ENCODE data around the gene ANKIB1.
"Not testable (repeated sequence)": the region's sequence is repeated elsewhere in the genome, so short reads cannot be mapped to it uniquely, and the experiment has no call there.

The ANKIB1 gene

GRCh38 chr7:92250603-92251002, 4.8 kb downstream of the ANKIB1 start:
- no peak for DNase-seq (ENCODE audit: low spot score)
- in situ Hi-C loops (cut with MboI; ENCODE audit: low pct_unique_long_range_greater_than_20kb, low sequenced_read_pairs, unreplicated experiment): no loop called here
- TF ChIP-seq CTCF (IDR thresholded peaks at IDR 0.05; ENCODE audit: extremely low read depth, insufficient read depth, missing control alignments): no peak

GRCh38 chr7:92251181-92251580, 5.4 kb downstream of the ANKIB1 start:
- in situ Hi-C loops (cut with MboI; ENCODE audit: low pct_unique_long_range_greater_than_20kb, low sequenced_read_pairs, unreplicated experiment): no loop called here

GRCh38 chr7:92253251-92253650, 7.5 kb downstream of the ANKIB1 start:
- no peak for DNase-seq (ENCODE audit: low spot score)
- in situ Hi-C loops (cut with MboI; ENCODE audit: low pct_unique_long_range_greater_than_20kb, low sequenced_read_pairs, unreplicated experiment): no loop called here
- no peak for TF ChIP-seq CTCF (IDR thresholded peaks at IDR 0.05; ENCODE audit: extremely low read depth, insufficient read depth, missing control alignments)

More at GRCh38 chr7:92251181-92251580, 5.4 kb downstream of the ANKIB1 start:
- TF ChIP-seq CTCF (IDR thresholded peaks at IDR 0.05; ENCODE audit: extremely low read depth, insufficient read depth, missing control alignments): no peak
- no peak for DNase-seq (ENCODE audit: low spot score)

DNA sequence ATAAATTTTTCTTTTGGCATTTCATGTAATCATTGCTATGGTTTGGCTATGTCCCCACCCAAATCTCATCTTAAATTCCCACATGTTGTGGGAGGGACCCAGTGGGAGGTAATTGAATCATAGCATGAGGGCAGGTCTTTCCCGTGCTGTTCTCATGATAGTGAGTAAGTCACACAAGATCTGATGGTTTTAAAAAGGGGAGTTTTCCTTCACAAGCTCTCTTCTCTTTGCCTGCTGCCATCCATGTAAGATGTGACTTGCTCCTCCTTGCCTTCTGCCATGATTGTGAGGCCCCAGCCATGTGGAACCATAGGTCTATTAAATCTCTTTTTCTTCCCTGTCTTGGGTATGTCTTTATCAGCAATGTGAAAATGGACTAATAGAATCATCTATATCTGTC, 9.0 kb downstream of the ANKIB1 start:
- in situ Hi-C loops (cut with MboI; ENCODE audit: low pct_unique_long_range_greater_than_20kb, low sequenced_read_pairs, unreplicated experiment); DNase-seq (ENCODE audit: low spot score): not testable (repeated sequence)

GRCh38 chr7:92255308-92255707, 9.5 kb downstream of the ANKIB1 start:
- in situ Hi-C loops (cut with MboI; ENCODE audit: low pct_unique_long_range_greater_than_20kb, low sequenced_read_pairs, unreplicated experiment): no loop called here
- no peak for DNase-seq (ENCODE audit: low spot score)
- no peak for TF ChIP-seq CTCF (IDR thresholded peaks at IDR 0.05; ENCODE audit: extremely low read depth, insufficient read depth, missing control alignments)

DNA sequence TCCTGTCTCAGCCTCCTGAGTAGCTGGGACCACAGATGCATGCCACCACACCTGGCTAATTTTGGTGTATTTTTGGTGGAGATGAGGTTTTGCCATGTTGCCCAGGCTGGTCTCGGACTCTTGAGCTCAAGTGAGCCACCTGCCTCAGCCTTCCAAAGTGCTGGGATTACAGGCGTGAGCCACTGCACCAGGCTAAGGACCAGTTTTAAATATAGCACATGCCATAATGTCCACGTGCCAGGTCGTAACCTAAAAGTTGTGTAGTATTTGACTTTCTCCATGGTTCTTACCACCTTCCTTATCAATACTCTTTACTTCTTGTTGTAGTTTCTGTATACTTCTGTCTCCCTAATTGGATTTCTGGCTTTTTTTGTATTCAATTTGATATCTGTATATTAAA, 13.3 kb downstream of the ANKIB1 start:
- in situ Hi-C loops (cut with MboI; ENCODE audit: low pct_unique_long_range_greater_than_20kb, low sequenced_read_pairs, unreplicated experiment): no loop called here
- TF ChIP-seq CTCF (IDR thresholded peaks at IDR 0.05; ENCODE audit: extremely low read depth, insufficient read depth, missing control alignments): no peak
- no peak for DNase-seq (ENCODE audit: low spot score)

DNA sequence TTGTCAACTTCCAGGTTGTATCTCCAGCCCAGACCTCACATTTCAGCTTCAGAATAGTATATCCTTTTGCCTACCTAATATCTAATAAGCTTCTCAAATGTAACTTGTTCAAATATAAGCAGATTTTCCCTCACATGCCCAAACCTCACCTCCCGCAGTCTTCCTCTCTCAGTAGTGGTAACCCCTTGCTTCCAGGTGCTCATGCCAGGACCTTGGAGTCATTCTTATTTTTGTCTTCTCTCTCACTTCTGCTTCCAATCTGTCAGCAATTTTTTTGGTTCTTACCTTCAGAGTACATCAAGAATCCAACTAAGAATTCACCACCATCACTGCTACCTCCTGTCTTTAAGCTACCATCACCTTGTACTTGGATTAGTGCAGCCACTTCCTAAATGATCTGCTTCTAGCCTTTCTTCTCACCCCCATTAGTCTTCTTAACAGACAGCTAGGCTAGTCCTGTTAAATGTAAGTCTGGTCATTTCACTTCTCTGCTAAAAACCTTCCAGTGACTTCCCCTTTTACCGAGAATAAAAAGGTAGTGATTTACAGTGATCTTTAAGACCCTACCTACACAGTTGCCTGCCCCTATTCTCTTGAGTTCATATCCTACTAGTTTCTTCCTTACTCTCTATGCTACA, 14.0 kb downstream of the ANKIB1 start:
- no peak for TF ChIP-seq CTCF (IDR thresholded peaks at IDR 0.05; ENCODE audit: extremely low read depth, insufficient read depth, missing control alignments)
- in situ Hi-C loops (cut with MboI; ENCODE audit: low pct_unique_long_range_greater_than_20kb, low sequenced_read_pairs, unreplicated experiment): no loop called here
- DNase-seq (ENCODE audit: low spot score): no peak

Measured in GM13977 (cell line).